ENCODE measurements around the gene PSEN1.

The PSEN1 gene

DNA sequence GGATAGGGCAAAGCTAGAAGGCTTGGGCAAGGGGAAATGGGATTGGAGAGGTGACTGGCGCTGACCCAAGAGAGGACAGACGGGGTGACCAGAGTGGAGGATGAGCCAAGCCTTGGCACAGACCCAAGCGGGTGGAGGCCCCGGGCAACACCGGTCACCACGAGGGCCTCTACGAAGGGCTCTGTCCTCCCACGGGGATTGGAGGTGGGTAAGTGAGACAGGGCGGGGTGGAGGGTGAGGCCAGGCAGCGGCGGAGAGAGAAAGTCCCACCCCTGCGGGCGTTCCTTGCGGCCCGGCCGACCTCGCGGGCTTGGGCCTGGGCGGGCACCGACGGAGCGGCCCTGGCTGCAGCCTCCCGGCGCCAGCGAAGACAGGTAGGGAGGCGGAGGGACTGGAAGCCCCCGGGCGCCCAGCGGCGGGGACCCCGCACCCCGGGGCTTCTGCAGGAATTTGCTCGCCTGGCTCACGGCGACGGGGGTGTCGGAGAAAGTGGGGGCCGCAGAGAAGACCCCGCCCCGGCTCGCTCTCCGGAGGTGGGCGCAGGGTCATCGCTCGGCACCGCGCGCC lies 101.0 kb downstream of the PSEN1 start, which contains the start of gene PAPLN:
TSS of gene PAPLN (plus strand) at position 288 of the 567 bp plus-strand sequence. CDS start 2,273 bp downstream, outside the sequence.
- Histone ChIP-seq H3K23ac (ENCODE audit: low read length) (peak within 1 kb of the TSS; percentile 48), H3K18ac (ENCODE audit: low read length) (peak within 1 kb of the TSS; percentile 22), H3K27ac (ENCODE audit: low read depth, low read length) (no peak within 1 kb of the TSS), H2BK120ac (ENCODE audit: low read depth, low read length) (no peak within 1 kb of the TSS), H3K4me2 (ENCODE audit: low read length) (peak within 1 kb of the TSS; percentile 48), H3K79me1 (ENCODE audit: low read length) (no peaks in the 10 kb centered on the region), H3K27me3 (ENCODE audit: insufficient read depth, low read length, poor library complexity) (peaks cover 31% of the 10 kb centered on the region), H3K4ac (ENCODE audit: low read depth, low read length) (no peak within 1 kb of the TSS), H3K4me1 (ENCODE audit: control insufficient read depth, low read depth, low read length) (peaks cover 5% of the 10 kb centered on the region), H3K36me3 (ENCODE audit: control insufficient read depth, insufficient read depth, low read length) (no peaks in the 10 kb centered on the region), H4K8ac (ENCODE audit: low read depth, low read length) (no peak within 1 kb of the TSS), H3K4me3 (ENCODE audit: low read length) (no peak within 1 kb of the TSS), H3K79me2 (ENCODE audit: control insufficient read depth, insufficient read depth, low read length) (no peaks in the 10 kb centered on the region), H2BK5ac (ENCODE audit: low read length) (no peak within 1 kb of the TSS), H4K5ac (ENCODE audit: low read length) (no peak within 1 kb of the TSS), H3K56ac (ENCODE audit: low read length) (peak within 1 kb of the TSS; percentile 52), H2AK5ac (ENCODE audit: low read length) (no peak within 1 kb of the TSS), H3K9ac (ENCODE audit: low read length) (peak within 1 kb of the TSS; percentile 47), H2BK15ac (replicated peaks; ENCODE audit: low read depth) (no peak within 1 kb of the TSS)
- DNase-seq: peak; percentile 22
- WGBS (ENCODE audit: extremely low coverage, insufficient coverage, low lambda C conversion rate): no CpG with 5 or more reads among the region's 48 CpGs

DNA sequence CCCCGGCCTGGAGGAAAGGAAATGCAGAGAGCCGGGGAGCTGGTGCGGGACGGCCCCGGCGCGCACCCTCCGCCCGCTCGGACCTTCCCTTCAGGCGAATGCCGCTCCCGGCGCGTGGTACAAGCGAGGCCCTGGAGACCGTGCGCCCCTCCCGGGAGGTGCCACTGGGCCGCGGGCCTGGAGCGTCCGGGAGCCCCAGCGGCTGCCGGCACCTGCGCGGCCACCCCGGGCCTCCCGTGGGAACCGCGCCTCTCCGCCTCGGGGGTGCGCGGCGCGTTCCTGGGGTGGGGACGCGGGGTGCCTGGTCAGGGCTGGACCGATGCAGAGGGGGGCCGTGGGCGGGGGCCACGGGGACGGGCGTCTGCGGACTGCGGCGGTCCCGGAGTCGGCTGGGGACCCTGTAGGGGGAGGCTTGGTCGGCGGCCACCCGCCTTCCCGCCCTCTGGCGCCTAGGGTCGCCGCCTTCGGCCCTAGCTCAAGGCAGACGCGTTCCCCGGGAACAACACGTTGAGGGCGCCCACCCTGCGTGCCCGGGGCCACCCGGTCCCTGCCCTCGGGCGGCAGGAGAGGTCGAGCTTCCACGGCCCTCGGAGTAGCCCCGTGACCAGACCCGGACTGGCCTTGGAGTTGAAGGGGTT lies 101.6 kb downstream of the PSEN1 start:
- Histone ChIP-seq H3K27me3 (ENCODE audit: insufficient read depth, low read length, poor library complexity) (peaks cover 31% of the 10 kb centered on the region), H3K9ac (ENCODE audit: low read length) (peak overlapping the region; percentile 47), H3K27ac (ENCODE audit: low read depth, low read length) (no peak overlapping the region), H2BK15ac (replicated peaks; ENCODE audit: low read depth) (no peak overlapping the region), H3K4ac (ENCODE audit: low read depth, low read length) (no peak overlapping the region), H3K4me1 (ENCODE audit: control insufficient read depth, low read depth, low read length) (peaks cover 5% of the 10 kb centered on the region), H3K79me2 (ENCODE audit: control insufficient read depth, insufficient read depth, low read length) (no peaks in the 10 kb centered on the region), H3K56ac (ENCODE audit: low read length) (peak overlapping the region; percentile 52), H4K5ac (ENCODE audit: low read length) (no peak overlapping the region), H4K8ac (ENCODE audit: low read depth, low read length) (no peak overlapping the region), H2BK5ac (ENCODE audit: low read length) (no peak overlapping the region), H2BK120ac (ENCODE audit: low read depth, low read length) (no peak overlapping the region), H3K79me1 (ENCODE audit: low read length) (no peaks in the 10 kb centered on the region), H2AK5ac (ENCODE audit: low read length) (no peak overlapping the region), H3K18ac (ENCODE audit: low read length) (peak overlapping the region; percentile 22), H3K4me2 (ENCODE audit: low read length) (peak overlapping the region; percentile 48), H3K23ac (ENCODE audit: low read length) (peak overlapping the region; percentile 48), H3K4me3 (ENCODE audit: low read length) (no peak overlapping the region), H3K36me3 (ENCODE audit: control insufficient read depth, insufficient read depth, low read length) (no peaks in the 10 kb centered on the region)
- DNase-seq: peak; percentile 14
- no CpG with 5 or more reads among the region's 73 CpGs for WGBS (ENCODE audit: extremely low coverage, insufficient coverage, low lambda C conversion rate)

DNA sequence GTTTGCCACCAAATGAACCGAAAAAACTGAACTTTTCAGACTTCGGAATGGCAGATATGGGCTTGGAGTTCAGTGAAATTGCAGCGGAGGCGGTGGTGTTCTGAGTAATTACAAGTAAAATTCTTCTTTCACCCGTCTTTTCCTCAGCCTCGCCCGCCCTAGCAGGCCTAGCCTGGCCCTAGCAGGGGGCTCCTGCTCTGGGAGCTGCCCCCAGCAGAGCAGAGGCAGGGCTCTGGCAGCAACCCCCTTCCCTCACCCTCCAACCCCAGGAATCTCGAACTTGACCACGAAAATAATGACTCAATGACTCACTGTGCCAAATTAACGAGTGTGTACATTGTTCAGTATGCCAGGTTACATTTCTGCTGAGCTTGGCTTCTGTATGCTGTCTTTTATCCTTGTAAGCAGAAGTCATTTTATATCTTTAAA lies 102.1 kb downstream of the PSEN1 start:
- DNase-seq: peak; percentile 11
- no peaks in the 10 kb centered on the region for H3K36me3 ChIP-seq (ENCODE audit: control insufficient read depth, insufficient read depth, low read length)
- H4K5ac ChIP-seq (ENCODE audit: low read length): no peak overlapping the region
- H3K4ac ChIP-seq (ENCODE audit: low read depth, low read length): no peak overlapping the region
- no CpG with 5 or more reads among the region's 10 CpGs for WGBS (ENCODE audit: extremely low coverage, insufficient coverage, low lambda C conversion rate)
- H3K9ac ChIP-seq (ENCODE audit: low read length): peak overlapping the region; percentile 47
- H2AK5ac ChIP-seq (ENCODE audit: low read length): no peak overlapping the region
- peaks cover 5% of the 10 kb centered on the region for H3K4me1 ChIP-seq (ENCODE audit: control insufficient read depth, low read depth, low read length)
- H3K27ac ChIP-seq (ENCODE audit: low read depth, low read length): no peak overlapping the region
- H3K4me3 ChIP-seq (ENCODE audit: low read length): no peak overlapping the region
- no peaks in the 10 kb centered on the region for H3K79me2 ChIP-seq (ENCODE audit: control insufficient read depth, insufficient read depth, low read length)
- peak overlapping the region; percentile 48 for H3K4me2 ChIP-seq (ENCODE audit: low read length)
- H2BK15ac ChIP-seq (replicated peaks; ENCODE audit: low read depth): no peak overlapping the region
- H4K8ac ChIP-seq (ENCODE audit: low read depth, low read length): no peak overlapping the region
- peaks cover 31% of the 10 kb centered on the region for H3K27me3 ChIP-seq (ENCODE audit: insufficient read depth, low read length, poor library complexity)
- peak overlapping the region; percentile 48 for H3K23ac ChIP-seq (ENCODE audit: low read length)
- H3K79me1 ChIP-seq (ENCODE audit: low read length): no peaks in the 10 kb centered on the region
- H3K18ac ChIP-seq (ENCODE audit: low read length): no peak overlapping the region
- no peak overlapping the region for H2BK5ac ChIP-seq (ENCODE audit: low read length)
- peak overlapping the region; percentile 52 for H3K56ac ChIP-seq (ENCODE audit: low read length)
- H2BK120ac ChIP-seq (ENCODE audit: low read depth, low read length): no peak overlapping the region

DNA sequence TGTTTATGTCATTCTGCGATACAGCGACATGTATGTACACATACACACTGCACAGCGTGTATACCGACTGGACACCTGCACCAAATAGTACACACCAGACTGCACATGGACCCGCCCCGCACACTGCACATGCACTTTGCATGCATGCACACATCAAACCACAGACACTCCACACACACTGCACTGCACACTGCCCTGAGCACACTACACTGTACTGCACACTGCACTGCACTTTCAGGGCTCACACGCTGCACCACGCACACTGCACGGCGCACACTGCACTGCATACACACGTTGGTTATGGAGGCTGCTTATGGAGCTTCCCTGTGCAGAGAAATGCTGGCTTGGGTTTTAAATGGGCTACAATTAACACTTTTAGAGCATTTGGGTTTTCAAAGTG lies 102.6 kb downstream of the PSEN1 start:
- H3K79me2 ChIP-seq (ENCODE audit: control insufficient read depth, insufficient read depth, low read length): no peaks in the 10 kb centered on the region
- no peak overlapping the region for H2AK5ac ChIP-seq (ENCODE audit: low read length)
- H3K56ac ChIP-seq (ENCODE audit: low read length): no peak overlapping the region
- H4K8ac ChIP-seq (ENCODE audit: low read depth, low read length): no peak overlapping the region
- no peak overlapping the region for H3K18ac ChIP-seq (ENCODE audit: low read length)
- H3K4ac ChIP-seq (ENCODE audit: low read depth, low read length): no peak overlapping the region
- H3K4me1 ChIP-seq (ENCODE audit: control insufficient read depth, low read depth, low read length): peaks cover 5% of the 10 kb centered on the region
- no peak overlapping the region for H2BK15ac ChIP-seq (replicated peaks; ENCODE audit: low read depth)
- peaks cover 31% of the 10 kb centered on the region for H3K27me3 ChIP-seq (ENCODE audit: insufficient read depth, low read length, poor library complexity)
- H4K5ac ChIP-seq (ENCODE audit: low read length): no peak overlapping the region
- no peak overlapping the region for H3K4me2 ChIP-seq (ENCODE audit: low read length)
- no peak for DNase-seq
- no peaks in the 10 kb centered on the region for H3K36me3 ChIP-seq (ENCODE audit: control insufficient read depth, insufficient read depth, low read length)
- peak overlapping the region; percentile 99 for H3K23ac ChIP-seq (ENCODE audit: low read length)
- no peak overlapping the region for H3K27ac ChIP-seq (ENCODE audit: low read depth, low read length)
- H3K79me1 ChIP-seq (ENCODE audit: low read length): no peaks in the 10 kb centered on the region
- no CpG with 5 or more reads among the region's 11 CpGs for WGBS (ENCODE audit: extremely low coverage, insufficient coverage, low lambda C conversion rate)
- no peak overlapping the region for H2BK120ac ChIP-seq (ENCODE audit: low read depth, low read length)
- no peak overlapping the region for H3K4me3 ChIP-seq (ENCODE audit: low read length)
- no peak overlapping the region for H3K9ac ChIP-seq (ENCODE audit: low read length)
- no peak overlapping the region for H2BK5ac ChIP-seq (ENCODE audit: low read length)

DNA sequence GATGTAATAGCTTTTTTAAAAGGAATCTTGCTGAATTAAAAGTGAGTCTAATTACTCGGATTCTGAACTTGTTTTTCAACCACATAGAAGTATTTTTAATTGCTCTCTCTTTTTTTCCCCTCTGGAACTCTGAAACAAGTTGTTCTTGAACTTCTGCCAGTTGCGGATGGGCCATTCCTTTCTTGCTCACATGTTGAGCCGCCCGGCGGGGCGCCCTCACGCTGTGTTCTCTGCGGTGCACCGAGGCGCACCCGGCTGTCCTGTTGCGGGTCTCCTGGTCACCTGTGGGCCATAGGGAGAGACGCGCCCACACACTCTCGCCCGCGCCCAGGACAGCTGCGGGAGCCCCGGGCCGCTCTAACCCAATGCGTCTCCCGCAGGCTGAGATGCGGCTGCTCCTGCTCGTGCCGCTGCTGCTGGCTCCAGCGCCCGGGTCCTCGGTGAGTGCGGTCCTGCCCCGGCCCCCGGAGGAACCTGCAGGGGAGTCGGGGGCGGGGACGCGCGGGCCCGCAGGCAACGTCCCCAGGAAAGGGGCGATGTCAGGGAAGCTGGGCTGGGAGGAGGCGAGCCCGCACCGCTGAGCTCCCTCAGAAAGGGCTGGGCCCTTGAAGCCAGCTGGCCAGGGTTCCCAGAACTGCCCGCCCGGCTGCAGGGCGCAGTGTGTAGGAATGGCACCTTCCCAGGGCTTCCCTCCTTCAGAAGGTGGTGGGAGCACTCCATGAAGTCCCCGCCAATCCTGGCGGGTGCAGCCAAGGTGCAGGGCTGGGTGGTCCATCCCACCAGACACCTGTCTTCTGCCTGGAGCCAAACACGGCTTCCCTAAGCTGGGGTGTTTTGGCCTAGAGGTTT lies 103.3 kb downstream of the PSEN1 start:
- H3K4me1 ChIP-seq (ENCODE audit: control insufficient read depth, low read depth, low read length): peaks cover 5% of the 10 kb centered on the region
- H2BK5ac ChIP-seq (ENCODE audit: low read length): no peak overlapping the region
- peak; percentile 14 for DNase-seq
- H3K79me2 ChIP-seq (ENCODE audit: control insufficient read depth, insufficient read depth, low read length): no peaks in the 10 kb centered on the region
- no peak overlapping the region for H3K27ac ChIP-seq (ENCODE audit: low read depth, low read length)
- H3K4me3 ChIP-seq (ENCODE audit: low read length): no peak overlapping the region
- no peak overlapping the region for H4K8ac ChIP-seq (ENCODE audit: low read depth, low read length)
- H3K9ac ChIP-seq (ENCODE audit: low read length): no peak overlapping the region
- H3K56ac ChIP-seq (ENCODE audit: low read length): no peak overlapping the region
- no peak overlapping the region for H4K5ac ChIP-seq (ENCODE audit: low read length)
- H3K27me3 ChIP-seq (ENCODE audit: insufficient read depth, low read length, poor library complexity): peaks cover 31% of the 10 kb centered on the region
- no peak overlapping the region for H2AK5ac ChIP-seq (ENCODE audit: low read length)
- H3K23ac ChIP-seq (ENCODE audit: low read length): no peak overlapping the region
- H3K4ac ChIP-seq (ENCODE audit: low read depth, low read length): no peak overlapping the region
- no CpG with 5 or more reads among the region's 48 CpGs for WGBS (ENCODE audit: extremely low coverage, insufficient coverage, low lambda C conversion rate)
- no peak overlapping the region for H2BK15ac ChIP-seq (replicated peaks; ENCODE audit: low read depth)
- no peaks in the 10 kb centered on the region for H3K79me1 ChIP-seq (ENCODE audit: low read length)
- H3K36me3 ChIP-seq (ENCODE audit: control insufficient read depth, insufficient read depth, low read length): no peaks in the 10 kb centered on the region
- H3K18ac ChIP-seq (ENCODE audit: low read length): no peak overlapping the region
- H3K4me2 ChIP-seq (ENCODE audit: low read length): peak overlapping the region; percentile 25
- no peak overlapping the region for H2BK120ac ChIP-seq (ENCODE audit: low read depth, low read length)
